GM23248 (cell line): ENCODE measurements around the gene TAS2R3.

ENCODE experiments used
- EZH2 ChIP-seq: fragments of 200-600 bp; sonication (generic); IDR thresholded peaks from 2 replicates; pipeline ENCODE4 v1.6.1; 2018; ENCODE audit warnings: antibody characterized with exemption, mild to moderate bottlenecking; ENCODE audit not compliant: insufficient read depth, poor library complexity, severe bottlenecking
- EZH2phosphoT487 ChIP-seq: fragments of 200-600 bp; sonication (generic); IDR thresholded peaks from 2 replicates; pipeline ENCODE4 v1.6.1; 2018; ENCODE audit warnings: antibody characterized with exemption, moderate library complexity, mild to moderate bottlenecking, low read depth; ENCODE audit not compliant: insufficient read depth

DNA sequence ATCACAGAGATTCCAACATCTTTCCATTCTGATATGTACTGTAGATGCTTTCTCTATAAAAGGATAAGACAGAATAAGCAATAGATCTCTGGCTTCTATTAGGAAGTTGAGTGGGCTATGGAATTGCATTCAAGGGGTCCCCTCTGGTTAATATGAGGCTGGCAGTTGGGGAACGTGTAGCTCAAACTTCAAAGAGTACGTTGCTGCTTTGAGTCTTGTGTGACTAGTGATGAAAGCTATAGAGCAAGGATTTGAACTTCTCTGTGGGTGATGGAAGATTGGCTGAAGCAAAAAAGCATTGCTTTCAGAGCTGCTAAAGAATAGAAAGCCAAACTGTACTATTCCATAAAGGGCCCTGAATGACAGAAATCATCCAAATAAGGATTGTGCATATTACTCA is 49.3 kb upstream of the TAS2R3 start:
- TF ChIP-seq EZH2 (no peak), EZH2phosphoT487 (no peak)
